Right lobe of liver (tissue), 4 donors: ENCODE measurements around the gene SPEF1.

Experiments
- POLR2A ChIP-seq: fragments of 450-650 bp; IDR thresholded peaks from one replicate; pipeline ENCODE4 v1.6.1; 2017; ENCODE audit warnings: antibody characterized with exemption, mild to moderate bottlenecking
- TF ChIP-seq, protein P1 (sequence below), 4 donors: fragments of 200-600 bp in 3 of 4; fragments of 450-650 bp in 1 of 4; IDR thresholded peaks; one replicate each; pipeline versions ENCODE4 v1.5.1 to v1.8.0; 2016 to 2022; ENCODE audit warnings: antibody characterized with exemption in 4 of 4, mild to moderate bottlenecking in 2 of 4
- donor health status: DM: no; HTN: no; CAD: no.
- donor health status: DM: no; HTN: no; CAD: no.
- donor health status: DM: no; HTN: yes; CAD: no.

DNA sequence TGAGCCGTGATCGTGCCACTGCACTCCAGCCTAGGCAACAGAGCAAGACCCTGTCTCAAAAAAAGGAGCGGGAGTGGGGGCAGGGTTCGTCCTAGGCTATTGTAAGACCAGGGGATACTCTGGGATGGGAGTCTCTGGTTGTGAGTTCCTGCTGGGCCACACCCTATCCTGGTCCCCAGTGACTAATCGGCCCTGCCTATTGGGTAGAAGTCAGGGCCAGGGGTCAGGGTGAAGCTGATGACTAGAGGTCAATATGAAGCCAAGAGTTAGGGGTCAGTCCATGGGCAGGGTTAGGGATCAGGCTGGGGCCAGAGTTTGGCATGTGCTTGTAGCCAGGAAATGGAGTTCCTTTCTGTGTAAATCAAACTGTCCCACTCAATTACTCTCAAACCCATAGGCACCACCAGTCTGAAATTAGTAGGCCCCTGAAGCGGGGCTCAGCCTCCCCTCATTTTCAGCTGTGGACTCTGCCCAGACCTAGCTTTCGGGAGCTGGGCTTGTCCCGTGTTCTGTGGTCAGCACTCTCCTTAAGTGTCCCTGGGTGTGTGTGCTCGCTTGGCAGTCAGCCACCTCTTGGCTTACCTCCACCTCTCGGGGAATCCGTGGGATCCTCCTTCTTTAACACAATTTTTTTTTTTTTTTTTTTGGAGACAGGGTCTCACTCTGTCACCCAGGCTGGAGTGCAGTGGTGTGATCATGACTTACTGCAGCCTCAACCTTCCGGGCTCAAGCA, 47.0 kb downstream of the SPEF1 start:
- TF ChIP-seq POLR2A, result no peak
- TF ChIP-seq, protein P1, sequence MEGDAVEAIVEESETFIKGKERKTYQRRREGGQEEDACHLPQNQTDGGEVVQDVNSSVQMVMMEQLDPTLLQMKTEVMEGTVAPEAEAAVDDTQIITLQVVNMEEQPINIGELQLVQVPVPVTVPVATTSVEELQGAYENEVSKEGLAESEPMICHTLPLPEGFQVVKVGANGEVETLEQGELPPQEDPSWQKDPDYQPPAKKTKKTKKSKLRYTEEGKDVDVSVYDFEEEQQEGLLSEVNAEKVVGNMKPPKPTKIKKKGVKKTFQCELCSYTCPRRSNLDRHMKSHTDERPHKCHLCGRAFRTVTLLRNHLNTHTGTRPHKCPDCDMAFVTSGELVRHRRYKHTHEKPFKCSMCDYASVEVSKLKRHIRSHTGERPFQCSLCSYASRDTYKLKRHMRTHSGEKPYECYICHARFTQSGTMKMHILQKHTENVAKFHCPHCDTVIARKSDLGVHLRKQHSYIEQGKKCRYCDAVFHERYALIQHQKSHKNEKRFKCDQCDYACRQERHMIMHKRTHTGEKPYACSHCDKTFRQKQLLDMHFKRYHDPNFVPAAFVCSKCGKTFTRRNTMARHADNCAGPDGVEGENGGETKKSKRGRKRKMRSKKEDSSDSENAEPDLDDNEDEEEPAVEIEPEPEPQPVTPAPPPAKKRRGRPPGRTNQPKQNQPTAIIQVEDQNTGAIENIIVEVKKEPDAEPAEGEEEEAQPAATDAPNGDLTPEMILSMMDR (IDR thresholded peaks at IDR 0.05), result no peak
